HG03520 (cell line): ENCODE data around the gene ARHGEF4.

Experiments
- ATAC-seq: cut with Tn5 transposase; IDR thresholded peaks from one replicate; pipeline ENCODE4 v1.9.1; 2021; ENCODE audit warnings: mild to moderate bottlenecking, moderate library complexity; ENCODE audit not compliant: unreplicated experiment

Gene ARHGEF4

DNA sequence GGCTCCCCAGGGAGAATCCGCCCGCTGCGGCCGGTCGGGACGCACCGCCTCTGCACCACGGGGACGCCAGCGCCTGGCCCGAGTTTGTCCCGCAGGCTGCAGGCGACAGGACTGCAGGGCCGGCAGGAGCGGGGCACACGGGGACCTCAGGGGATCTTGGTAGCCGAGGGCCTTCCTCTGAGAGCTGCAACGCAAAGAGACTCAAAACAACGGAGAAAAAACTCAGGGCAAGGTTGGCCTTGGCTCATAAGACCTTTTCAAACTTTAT, 79.7 kb downstream of the ARHGEF4 start:
- no peak for ATAC-seq

- no peak for ATAC-seq
Observed at GRCh38 chr2:130917006-130917688, 80.4 kb downstream of the ARHGEF4 start.

GRCh38 chr2:130918393-130918792, 81.7 kb downstream of the ARHGEF4 start:
- ATAC-seq: no peak

- ATAC-seq: no peak
Observed at GRCh38 chr2:130920415-130921163, 83.9 kb downstream of the ARHGEF4 start.

- ATAC-seq: no peak
Observed at GRCh38 chr2:130921164-130921476, 84.4 kb downstream of the ARHGEF4 start.

- no peak for ATAC-seq
Observed at GRCh38 chr2:130922417-130922816, 85.7 kb downstream of the ARHGEF4 start.

DNA sequence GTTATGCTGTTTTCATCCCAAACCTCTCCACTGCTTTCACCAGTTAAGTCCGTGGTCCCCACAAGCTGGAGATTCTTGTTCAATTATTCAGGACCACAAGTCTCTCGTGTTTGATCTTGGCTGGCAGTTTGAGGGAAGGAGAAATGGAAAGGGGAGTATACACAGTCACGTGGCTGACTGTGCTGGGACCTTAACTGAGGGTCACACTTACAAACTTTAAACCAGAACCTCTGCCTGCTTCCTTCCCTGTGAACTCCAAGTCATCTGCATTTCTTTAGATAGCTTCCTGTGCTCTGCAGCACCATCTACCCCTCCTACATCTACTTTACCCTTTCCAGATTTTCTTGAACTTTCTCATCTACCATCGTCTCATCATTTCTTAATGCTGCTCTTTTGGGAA, 91.7 kb downstream of the ARHGEF4 start:
- ATAC-seq: no peak

DNA sequence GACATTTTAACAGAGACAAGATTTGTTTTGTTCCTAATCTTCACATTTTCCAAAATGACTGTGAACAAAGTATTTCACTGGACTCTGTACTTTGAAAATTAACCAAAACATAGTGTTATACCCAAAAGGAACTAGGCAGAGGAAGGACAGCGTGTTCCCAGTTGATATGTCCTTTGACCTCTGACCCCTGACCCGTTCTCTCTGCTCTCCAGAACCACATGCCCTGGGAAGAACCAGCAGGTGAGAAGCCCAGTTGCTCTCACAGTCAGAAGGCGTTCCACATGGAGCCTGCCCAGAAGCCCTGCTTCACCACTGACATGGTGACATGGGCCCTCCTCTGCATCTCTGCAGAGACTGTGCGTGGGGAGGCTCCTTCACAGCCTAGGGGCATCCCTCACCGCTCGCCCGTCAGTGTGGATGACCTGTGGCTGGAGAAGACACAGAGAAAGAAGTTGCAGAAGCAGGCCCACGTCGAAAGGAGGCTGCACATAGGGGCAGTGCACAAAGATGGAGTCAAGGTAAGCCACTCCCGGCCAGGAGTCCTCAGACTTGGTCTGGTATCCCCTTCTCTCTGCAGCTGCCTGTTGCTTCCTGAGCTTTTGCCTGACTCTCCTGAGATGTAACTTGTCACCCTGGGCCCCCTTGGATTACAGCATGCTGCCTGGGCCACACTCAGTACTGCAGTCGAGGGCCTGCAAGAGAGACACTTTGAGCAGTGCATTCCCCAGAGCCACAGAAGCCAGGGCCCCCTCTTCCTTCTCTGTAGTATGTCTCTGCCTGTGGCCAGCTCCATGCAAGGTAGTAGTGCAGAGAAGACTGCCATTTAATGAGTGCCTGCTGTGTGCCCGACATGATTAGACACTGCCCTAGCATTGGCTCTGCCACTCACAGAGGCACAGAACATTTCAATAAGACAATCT, 94.3 kb downstream of the ARHGEF4 start:
- no peak for ATAC-seq

DNA sequence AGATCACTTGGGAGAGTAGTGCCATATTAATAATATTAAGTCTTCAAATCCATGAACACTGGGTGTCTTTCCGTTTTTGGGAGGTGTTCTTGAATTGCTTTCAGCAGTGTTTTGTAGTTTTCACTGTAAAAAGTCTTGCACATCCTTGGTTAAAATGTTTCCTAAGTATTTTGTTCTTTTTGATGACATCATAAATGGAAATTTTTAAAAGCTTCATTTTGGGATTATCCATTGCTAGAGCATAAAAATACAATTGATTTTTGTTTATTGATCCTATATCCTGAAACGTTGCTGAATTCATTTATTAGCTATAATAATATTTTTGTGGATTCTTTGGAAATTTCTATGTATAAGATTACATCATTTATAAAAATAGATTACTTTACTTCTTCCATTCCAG, 96.8 kb downstream of the ARHGEF4 start:
- ATAC-seq: no peak

- ATAC-seq: no peak
Observed at GRCh38 chr2:130936451-130936850, 99.7 kb downstream of the ARHGEF4 start.

DNA sequence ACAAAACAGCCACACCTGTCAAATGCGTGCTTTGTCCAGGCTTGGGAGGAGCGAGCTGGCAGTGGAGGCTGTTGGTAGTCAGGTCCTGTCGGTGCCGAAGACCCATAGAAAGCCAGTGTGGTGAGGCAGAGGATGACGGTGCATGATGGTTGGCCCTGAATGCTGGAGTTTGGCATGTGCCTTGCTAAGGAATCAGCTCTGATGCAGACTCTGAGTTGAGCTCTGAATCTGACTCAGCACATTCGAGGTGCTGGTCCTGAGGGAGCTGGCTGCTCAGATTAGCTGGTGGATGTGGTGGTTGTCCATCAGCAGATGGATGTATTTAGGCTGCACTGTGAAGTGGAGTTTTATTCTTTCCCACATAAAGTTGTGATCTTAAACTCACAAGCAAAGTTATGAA, 111.3 kb downstream of the ARHGEF4 start:
- ATAC-seq: no peak

DNA sequence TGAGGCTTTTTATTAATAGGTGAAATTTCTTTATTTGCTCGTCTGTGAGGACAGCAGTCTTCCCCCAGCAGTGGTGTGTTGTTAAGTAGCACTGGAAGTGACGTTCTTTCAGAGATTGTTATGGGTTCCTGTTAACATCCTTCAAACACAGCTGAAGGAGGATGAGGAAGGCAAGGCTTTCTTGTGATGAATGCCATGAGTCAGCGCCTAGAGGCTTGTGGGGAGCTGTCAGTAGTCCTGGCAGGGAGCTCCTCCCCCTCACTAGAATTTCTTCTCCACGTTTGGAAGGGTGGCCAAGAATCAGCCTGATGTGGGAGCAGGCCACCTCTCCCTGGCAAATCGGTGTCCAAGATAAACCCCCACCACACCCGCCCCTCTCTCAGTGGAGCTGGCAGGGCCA, 113.2 kb downstream of the ARHGEF4 start:
- ATAC-seq: no peak

GRCh38 chr2:130951018-130951417, 114.3 kb downstream of the ARHGEF4 start:
- ATAC-seq: no peak

DNA sequence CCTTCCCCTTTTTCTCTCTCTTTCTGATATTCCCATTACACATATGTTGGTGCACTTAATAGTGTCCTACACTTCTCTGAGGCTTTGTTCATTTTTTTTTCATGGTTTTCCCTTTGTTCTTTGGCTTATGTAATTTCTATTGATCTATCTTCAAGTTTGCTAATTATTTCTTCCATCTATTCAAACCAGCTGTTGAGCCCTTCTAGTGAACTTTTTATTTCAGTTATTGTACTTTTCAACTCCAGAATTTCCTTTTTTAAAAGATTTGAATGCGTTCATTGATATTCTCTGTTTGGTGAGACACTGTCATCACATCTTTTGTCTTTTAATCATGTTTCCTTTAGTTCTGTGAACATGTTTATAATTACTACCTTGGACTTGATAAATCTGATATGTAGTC, 118.2 kb downstream of the ARHGEF4 start:
- no peak for ATAC-seq

GRCh38 chr2:130957915-130958314, 121.2 kb downstream of the ARHGEF4 start:
- ATAC-seq: no peak

DNA sequence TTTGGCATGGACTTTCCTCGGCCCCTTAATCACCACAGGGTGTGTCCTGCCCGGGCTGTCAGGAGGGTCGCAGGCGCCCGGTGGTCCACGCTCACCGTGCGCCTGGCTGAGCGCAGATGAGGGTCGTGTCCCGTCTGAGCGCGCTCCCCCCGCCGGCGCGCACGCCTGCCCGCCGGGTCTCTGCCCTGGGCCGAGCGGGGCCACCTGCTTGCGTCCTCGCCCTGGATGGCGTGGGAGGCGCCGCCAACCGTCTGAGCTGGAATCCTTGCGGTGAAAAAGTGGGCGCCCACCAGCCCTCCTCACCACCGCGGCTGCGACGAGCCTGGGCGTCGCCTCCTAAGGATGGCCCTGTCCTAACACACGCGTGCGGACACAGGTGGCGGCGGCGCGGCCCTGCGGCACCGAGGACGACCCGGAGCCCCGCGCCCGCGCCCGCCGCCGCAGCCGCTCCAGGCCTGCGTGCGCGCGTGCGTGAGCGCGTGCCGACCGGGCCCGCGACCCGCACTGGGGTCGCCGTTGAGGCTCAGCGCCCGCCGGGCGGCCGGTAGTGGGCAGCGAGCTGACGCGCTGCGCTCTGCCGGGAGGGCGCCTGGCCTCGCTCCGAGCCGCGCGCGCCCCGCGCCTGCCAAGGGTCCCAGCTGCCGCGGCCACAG, 126.6 kb downstream of the ARHGEF4 start:
- ATAC-seq: no peak

- no peak for ATAC-seq
Observed at GRCh38 chr2:130963849-130964793, 127.4 kb downstream of the ARHGEF4 start.

- ATAC-seq: no peak
Observed at GRCh38 chr2:130964931-130965330, 128.2 kb downstream of the ARHGEF4 start.

- no peak for ATAC-seq
Observed at GRCh38 chr2:130966149-130966774, 129.5 kb downstream of the ARHGEF4 start.
